SU-DHL-6 (cell line): ENCODE data around the gene RHOT1.

Experiments
- CTCF ChIP-seq: fragments of 200-600 bp; sonication (generic); IDR thresholded peaks from one replicate; pipeline ENCODE4 v1.5.1; 2017; ENCODE audit warnings: antibody characterized with exemption, mild to moderate bottlenecking, low read length, moderate library complexity; ENCODE audit not compliant: insufficient read depth, poor library complexity, severe bottlenecking
- EZH2phosphoT487 ChIP-seq: fragments of 200-600 bp; sonication (generic), shearing (Covaris generic); conservative IDR thresholded peaks from 2 replicates; pipeline ENCODE4 v1.6.1; 2018; ENCODE audit warnings: mild to moderate bottlenecking, antibody characterized with exemption, low read length, moderate library complexity, mixed read lengths

- no peak for TF ChIP-seq CTCF
- no peak for TF ChIP-seq EZH2phosphoT487
Observed at GRCh38 chr17:32259586-32259985, 117.3 kb downstream of the RHOT1 start.
